Upper lobe of left lung (tissue), 4 donors: ENCODE measurements around the gene BRIP1.

Experiments used
- CTCF ChIP-seq, 6 experiments: fragments of 450-650 bp in 4 of 6; fragments of 200-600 bp in 2 of 6; sonication (generic) in 2 of 6; IDR thresholded peaks; one replicate each; pipeline ENCODE4 v1.5.1; 2016 to 2019; ENCODE audit warnings: antibody characterized with exemption in 6 of 6
- POLR2A ChIP-seq, 4 donors: fragments of 450-650 bp; IDR thresholded peaks; one replicate each; pipeline ENCODE4 v1.5.1; 2016 to 2017; ENCODE audit warnings: antibody characterized with exemption in 4 of 4, mild to moderate bottlenecking in 2 of 4
- POLR2AphosphoS5 ChIP-seq, 2 donors: sonication (generic); formaldehyde crosslinking; IDR thresholded peaks; one replicate each; pipeline ENCODE4 v1.5.1; 2017; ENCODE audit warnings: antibody characterized with exemption in 2 of 2

- TF ChIP-seq CTCF (IDR thresholded peaks at IDR 0.05) (no peak), POLR2AphosphoS5 (IDR thresholded peaks at IDR 0.05) (no peak), POLR2A (IDR thresholded peaks at IDR 0.05) (no peak)
Measured at GRCh38 chr17:61729690-61730268, 133.5 kb downstream of the BRIP1 start.
